GM19043 (cell line): ENCODE measurements around the gene NPFFR2.
"Not testable (repeated sequence)": the region's sequence is repeated elsewhere in the genome, so short reads cannot be mapped to it uniquely, and the experiment has no call there.

Experiments used
- ATAC-seq: cut with Tn5 transposase; IDR thresholded peaks from one replicate; pipeline ENCODE4 v1.9.1; 2021; ENCODE audit warnings: low read depth; ENCODE audit not compliant: unreplicated experiment

Gene NPFFR2

DNA sequence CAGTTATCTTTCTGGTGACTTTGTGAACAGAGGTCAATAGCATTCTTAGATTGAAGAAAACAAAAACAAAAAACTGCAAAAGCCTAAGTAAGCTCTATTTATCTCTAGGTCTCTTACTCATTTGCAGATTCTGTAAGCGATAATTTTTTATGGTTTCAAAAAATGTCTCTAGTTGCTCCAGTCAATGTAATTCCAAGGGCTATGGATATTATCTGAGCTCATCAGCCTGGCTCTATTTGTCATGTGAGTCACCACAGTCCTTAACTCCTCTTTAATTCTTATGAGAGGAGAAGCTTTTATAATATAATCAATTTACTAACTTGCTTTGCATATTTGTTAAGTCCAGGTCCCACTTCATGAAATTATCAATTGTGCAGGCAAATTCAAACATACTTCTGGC, 79.1 kb downstream of the NPFFR2 start:
- no peak for ATAC-seq

DNA sequence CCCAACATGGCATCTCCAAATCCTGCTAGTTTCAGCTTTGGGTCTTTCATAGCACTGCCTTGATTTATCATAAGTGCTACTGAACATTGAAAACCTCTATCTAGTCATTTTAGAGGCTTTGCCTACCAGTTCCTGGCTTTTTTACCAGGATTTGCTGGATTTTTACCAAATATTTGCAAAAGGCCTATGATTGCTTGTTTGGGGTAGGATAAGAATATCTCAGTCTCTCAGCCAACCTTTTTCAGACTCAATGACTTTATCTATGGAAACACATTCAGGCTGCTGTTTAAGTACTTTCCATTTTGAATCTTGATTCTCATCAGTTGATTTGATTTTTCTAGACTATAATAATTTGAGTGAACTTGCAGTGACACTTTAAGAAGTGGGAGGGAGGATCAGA, 80.1 kb downstream of the NPFFR2 start:
- no peak for ATAC-seq

DNA sequence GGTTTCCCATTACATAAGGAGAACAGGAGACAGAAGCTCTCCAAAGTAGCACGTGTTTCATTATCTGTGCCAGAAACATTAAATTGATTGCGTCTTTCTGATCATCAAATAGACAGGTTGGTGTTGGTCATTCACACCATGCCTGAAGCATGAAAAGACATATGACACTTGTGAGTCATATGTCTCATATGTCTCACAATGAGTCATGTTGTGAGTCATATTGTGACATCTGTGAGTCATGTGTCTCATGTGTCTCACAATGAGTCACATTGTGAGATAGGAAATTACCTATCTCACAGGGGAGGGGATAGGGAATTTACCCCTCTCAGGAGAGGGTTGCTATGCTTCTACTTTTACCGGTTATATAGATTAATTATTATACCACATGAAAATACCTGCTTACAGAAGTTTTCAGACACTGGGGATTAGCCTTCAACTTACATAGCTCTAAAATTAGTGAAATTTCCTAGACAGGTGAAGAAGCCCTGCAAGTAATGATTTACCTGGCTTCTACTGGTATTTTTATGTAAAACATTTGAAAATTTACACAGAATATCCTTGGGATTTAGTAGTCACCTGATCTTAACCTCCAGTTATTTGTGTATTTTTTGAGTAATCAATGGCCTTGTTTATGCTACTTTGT, 80.8 kb downstream of the NPFFR2 start:
- ATAC-seq = peak; percentile 92

DNA sequence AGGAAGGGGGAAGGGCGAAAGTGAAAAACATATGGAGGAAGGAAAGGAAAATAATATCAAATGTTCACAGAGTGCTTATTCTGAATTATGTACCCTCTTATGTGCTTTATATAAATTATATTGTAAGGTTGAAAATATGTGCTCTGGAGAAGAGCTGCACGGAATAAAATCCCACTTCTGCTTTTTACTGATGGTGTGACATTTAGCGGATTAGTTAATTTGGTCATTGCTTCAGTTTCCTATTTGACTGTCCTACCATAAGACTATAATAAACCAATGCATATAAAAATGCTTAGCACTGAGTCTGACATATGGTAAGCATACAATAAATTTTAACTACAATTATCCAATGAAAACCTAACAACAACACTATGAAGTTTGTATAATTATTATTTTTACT, 86.2 kb downstream of the NPFFR2 start:
- peak; percentile 75 for ATAC-seq

DNA sequence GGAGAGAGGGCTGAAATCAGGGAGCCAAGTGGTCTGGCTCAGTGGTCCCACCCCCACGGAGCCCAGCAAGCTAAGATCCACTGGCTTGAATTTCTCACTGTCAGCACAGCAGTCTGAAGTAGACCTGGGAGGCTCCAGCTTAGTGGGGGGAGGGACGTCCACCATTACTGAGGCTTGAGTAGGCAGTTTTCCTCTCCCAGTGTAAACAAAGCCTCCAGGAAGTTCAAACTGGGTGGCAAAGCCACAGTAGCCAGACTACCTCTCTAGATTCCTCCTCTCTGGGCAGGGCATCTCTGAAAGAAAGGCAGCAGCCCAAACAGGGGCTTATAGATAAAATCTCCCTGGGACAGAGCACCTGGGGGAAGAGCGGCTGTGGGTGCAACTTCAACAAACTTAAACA, 88.1 kb downstream of the NPFFR2 start:
- no peak for ATAC-seq

DNA sequence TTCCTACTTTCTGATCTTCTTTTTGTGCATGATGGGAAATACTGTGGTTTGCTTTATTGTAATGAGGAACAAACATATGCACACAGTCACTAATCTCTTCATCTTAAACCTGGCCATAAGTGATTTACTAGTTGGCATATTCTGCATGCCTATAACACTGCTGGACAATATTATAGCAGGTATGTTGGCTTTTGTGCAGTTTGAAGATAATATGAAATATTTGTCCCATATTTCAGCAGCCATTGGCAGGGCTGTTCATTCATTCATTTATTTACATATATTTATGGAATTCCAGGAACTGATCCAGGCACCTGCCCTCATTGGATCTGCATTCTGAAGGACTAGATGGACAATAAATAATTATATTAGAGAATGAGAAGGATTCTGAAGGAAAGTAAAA, 96.9 kb downstream of the NPFFR2 start:
- no peak for ATAC-seq

DNA sequence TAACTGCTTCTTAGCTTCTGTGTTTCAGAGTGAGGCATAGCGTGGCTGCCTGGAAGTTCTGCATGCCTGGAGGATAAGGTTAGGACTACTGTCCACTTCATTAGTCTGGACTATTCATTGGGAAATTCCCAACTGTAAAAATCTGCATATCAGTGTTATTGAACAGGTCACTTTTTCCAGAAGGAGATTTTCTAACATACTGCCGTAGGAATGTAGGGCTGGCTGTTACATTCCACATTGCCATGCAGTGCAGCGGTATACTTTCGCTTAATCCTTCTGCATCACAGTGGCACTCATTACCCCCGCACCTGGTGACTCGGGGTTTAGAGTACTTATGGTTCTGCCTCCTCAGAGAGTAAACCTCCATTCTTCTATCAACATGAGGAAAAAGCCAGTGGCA, 104.6 kb downstream of the NPFFR2 start:
- ATAC-seq = no peak

DNA sequence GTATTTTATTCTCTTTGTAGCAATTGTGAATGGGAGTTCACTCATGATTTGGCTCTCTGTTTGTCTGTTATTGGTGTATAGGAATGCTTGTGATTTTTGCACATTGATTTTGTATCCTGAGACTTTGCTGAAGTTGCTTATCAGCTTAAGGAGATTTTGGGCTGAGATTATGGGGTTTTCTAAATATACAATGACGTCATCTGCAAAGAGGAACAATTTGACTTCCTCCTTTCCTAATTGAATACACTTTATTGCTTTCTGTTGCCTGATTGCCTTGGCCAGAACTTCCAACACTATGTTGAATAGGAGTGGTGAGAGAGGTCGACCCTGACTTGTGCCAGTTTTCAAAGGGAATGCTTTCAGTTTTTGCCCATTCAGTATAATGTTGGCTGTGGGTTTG, 108.2 kb downstream of the NPFFR2 start:
- not testable (repeated sequence) for ATAC-seq

DNA sequence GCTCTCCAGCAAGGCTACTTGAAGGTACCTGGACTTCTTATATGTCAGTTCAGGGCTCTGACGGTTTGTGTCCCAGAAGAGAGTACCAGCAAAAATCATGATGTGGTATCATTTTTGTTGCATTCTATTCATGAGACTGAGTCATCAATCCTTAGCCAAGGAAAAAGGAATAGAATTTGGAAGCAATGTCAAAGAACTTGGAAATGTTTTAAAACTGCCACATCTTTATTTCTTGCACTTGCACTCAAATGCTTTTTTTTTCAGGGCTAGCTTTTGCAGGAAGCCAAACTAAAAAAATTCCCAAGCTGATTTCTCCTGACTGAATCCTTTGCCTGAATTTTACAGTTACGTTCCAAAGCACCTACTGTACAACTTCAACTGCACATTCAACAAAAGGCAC, 112.4 kb downstream of the NPFFR2 start:
- ATAC-seq = no peak

DNA sequence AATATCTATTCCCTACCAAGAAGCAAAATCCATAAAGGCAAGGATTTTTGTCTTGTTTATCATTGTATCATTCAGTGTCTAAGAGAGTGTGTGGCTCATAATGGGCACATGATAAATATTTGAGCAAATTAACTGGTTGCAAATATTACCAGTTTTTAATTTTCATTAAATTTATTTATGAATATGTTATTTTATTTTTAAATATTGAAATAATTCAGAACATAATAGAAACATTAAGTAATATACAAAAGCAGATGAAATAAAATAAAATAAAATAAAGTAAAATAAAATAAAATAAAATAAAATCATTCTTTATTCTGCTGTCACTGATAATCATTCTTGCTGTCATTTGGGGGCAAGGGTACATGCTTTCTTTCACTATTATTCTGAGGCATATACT, 120.9 kb downstream of the NPFFR2 start:
- ATAC-seq = no peak

DNA sequence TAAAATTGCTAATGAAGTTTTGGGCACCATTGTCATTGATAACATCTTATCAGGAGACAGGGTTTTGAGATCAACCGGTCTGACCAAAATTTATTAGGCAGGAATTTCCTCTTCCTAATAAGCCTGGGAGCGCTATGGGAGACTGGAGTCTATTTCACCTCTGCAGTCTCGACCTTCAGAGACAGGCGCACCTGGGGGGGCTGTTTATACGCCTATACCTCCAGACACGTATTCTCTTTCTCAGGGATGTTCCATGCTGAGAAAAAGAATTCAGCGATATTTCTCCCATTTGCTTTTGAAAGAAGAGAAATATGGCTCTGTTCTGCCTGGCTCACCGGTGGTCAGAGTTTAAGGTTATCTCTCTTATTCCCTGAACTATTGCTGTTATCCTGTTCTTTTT, 121.8 kb downstream of the NPFFR2 start:
- ATAC-seq = not testable (repeated sequence)

DNA sequence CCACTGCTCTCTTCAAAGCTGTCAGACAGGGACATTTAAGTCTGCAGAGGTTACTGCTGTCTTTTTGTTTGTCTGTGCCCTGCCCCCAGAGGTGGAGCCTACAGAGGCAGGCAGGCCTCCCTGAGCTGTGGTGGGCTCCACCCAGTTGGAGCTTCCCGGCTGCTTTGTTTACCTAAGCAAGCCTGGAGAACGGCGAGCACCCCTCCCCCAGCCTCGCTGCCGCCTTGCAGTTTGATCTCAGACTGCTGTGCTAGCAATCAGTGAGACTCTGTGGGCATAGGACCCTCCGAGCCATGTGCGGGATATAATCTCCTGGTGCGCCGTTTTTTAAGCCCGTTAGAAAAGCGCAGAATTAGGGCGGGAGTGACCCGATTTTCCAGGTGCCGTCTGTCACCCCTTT, 137.5 kb downstream of the NPFFR2 start:
- ATAC-seq = not testable (repeated sequence)

DNA sequence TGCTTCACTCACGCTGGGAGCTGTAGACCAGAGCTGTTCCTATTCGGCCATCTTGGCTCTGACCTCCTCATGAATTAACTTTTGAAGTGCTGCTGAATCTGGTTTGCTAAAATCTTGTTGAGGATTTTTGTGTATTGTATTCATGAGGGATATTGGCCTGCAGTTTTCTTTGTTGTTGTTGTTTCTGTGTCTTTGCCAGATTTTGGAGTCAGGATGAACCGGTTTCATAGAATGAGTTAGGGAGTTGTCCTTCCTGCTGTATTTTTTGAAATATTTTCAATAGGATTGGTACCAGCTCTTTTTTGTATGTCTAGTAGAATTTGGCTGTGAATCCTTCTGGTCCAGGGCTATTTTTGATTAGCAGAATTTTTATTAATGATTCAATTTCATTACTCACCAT, 138.1 kb downstream of the NPFFR2 start:
- no peak for ATAC-seq

DNA sequence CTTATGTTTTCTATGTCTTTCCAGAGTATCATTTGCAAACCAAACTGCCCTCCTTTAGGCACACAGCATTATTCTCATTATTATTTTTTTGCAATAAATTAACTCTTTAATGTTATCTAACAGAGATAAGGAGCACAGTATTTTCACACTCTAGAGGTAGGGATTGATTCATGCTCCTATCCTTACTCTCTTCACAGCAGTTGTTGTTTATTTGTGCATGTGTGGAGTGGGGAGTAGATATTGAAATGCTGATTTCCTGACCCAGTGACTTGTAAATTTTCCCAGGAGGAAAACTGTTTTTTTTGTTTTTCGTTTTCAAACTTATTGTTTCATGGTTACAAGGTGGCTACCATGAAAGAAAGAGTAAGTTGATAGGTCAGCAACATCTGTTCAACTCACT, 140.0 kb downstream of the NPFFR2 start:
- no peak for ATAC-seq

DNA sequence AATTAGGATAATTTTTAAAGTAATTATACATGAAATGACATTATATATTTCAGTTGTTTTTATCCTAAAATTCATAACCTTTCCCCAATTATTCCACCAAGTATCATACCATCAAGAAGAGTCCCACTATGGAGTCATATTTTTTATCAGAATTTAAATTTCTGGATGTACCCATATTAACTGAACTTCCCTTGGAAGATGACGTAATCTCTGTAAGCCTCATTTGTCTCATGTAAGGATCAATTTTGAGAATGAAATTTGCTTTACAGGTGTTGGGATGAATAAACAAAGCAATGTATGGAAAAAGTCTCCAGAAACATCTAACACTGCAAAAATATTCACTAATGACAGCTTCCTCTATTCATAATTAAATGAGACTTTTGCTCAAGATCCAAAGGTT, 147.5 kb downstream of the NPFFR2 start:
- no peak for ATAC-seq

DNA sequence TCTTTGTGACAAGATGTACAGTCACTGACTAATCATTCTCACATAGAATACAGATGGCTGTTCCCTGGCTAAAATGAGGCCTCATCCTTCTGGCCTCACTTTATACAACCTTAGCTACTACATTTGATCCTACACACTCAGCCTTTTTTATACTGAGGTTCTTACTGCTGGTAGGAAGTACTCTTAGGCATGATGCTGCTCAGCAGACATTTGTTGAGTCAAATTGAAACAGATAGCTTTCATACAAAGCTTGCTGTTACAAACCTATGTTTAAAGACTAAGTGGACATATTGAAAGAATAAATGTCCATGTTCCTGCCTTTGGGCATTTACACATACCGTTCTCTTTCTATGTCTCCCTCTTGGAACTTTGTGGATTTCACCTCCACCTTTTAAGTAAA, 154.9 kb downstream of the NPFFR2 start:
- peak; percentile 77 for ATAC-seq

DNA sequence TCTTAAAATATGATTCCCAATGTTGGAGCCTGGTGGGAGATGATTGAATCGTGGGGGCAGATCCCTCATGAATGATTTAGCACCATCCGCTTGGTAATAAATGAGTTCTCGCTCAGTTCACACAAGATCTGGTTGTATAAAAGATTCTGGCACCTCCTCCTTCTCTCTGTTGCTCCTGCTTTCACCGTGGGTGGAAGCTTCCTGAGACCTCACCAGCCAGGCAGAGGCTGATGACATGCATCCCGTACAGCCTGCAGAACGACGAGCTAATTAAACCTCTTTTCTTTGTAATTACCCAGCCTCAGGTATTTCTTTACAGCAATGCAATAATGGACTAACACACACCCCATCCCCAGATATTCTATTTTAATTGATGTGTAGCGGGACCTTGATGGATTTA, 162.2 kb downstream of the NPFFR2 start:
- ATAC-seq = no peak

DNA sequence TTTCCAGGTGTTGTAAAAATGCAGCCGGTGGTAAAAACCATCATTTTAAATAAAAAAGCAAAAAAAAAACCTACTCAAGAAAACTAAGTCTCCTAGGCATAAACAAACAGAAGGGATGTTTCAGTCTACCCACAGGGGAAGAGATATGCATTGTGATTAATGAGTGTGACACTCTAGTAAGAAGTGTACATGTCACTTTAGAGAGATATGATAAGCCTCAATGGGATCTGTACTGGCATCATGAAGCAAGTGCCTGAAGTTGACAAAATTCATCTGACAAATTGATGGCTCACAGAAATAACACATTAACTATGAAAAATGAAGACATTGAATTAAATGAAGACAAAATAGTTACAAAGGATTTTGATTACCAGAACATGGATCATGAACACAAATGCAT, 162.7 kb downstream of the NPFFR2 start:
- no peak for ATAC-seq
